A204.1 (cell line): Measurements from ENCODE around the gene PHF20.
"Not testable (repeated sequence)": the region's sequence is repeated elsewhere in the genome, so short reads cannot be mapped to it uniquely, and the experiment has no call there.

Experiments
- FAIRE-seq: peaks from 2 replicates; lab custom pipeline; 2012; peaks lifted over from hg19 to GRCh38; lab: Jason Lieb, UNC

The PHF20 gene

DNA sequence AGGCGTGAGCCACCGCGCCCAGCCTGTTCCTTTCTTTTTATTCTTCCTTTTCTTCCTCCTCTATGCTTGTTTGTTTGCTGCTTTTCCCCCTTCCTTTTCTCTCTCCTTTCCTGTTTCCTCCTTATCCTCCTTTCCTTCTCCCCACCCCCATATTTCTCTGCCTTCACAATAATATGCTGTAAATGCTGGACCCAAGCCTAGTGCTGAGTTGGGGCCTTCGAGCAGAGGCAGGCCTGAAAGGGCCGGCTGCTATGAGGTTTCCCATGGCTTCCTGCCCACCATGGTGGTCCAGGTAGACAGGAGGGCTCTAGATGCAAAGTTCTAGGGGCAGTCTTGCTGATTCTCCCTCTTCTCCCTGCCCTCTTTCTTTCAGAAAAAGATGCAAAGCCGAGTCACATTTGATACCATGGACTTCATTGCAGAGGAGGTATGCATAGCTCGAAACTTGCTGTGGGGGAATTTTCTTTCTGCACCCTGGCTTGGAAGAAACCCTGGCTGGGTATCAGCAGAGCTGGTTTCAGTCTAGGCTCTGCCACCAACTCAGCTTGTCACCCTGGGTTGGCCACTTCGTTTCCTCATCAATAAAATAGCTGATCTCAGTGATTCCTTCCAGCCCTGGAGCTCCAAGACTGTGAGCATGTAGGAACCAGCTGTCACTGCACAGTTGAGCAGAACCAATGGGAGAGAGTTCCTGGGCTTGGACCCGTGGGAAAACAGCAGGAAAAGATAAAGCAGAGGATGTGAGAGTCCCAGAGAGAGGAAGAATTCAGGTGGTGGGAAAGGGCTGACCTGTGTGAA is 204.0 kb downstream of the PHF20 start:
- no peak for FAIRE-seq

DNA sequence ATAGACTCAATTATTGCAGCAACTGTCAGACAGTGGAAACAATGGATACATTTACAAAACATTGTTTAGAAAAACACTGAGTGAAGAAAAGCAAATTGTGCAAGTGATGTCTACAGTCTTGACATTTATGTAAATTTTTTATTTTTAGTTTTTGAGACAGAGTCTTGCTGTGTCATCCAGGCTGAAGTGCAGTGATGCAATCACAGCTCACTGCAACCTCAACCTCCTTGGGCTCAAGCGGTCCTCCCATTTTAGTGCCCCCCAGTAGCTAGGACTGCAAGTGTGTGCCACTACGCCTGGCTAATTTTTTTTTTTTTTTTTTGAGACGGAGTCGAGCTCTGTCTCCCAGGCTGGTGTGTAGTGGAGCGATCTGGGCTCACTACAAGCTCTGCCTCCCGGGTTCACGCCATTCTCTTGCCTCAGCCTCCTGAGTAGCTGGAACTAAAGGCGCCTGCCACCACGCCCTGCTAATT is 206.3 kb downstream of the PHF20 start:
- no peak for FAIRE-seq

DNA sequence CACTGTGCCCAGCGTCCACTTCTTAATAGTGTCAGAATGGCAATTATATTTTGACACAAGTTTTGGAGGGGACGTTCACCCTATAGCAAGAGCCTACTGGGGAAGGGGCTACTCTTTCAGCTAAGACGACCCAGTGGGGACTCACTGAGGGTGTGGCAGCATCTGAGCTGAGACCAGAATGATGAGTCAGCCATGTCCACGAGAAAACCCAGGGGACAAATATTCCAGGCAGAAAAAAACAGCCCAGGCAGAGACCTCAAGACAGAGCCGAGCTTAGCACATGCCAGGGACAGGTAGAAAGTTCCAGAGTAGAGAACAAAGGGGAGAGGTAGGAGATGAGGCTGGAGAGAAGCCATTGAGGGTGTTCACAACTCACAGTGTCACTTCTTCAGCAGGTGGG is 207.7 kb downstream of the PHF20 start:
- no peak for FAIRE-seq

DNA sequence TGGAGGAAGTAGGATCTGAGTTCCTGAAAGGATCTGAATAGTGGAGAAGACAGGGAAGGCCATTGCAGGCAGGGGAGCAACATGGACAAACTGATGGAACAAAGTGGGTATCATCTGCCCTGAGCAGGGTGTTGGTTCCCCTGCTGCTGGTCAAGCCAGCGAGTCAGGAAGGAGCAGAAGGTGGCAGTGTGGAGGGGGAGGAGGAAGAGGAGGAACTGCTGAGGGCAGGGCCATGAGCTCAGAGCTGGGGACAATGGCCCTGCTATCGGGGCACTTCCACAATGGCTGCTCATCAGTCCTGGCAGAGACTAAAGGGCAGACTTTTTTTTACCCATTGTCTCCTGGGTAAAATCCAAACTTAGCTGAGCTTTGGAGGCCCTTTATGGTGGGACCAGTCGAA is 210.2 kb downstream of the PHF20 start:
- no peak for FAIRE-seq

DNA sequence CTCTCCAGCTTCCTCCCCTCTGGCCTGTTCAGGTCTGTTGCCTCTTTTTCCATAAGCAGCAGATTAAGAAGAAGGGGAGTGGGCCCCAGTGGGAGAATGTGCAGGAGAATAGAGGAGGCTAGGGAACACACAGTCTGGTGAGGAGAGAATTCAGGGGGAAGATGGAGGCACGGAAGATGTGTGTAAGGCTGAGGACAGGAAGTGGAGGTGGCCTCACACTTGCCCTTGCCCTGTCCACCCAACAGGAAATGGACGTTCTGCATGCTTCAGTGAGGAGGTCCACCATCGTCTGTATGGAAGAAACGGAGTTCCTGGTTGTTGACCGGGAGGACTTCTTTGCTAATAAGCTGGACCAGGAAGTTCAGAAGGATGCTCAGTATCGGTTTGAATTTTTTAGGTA is 212.6 kb downstream of the PHF20 start:
- FAIRE-seq = no peak

DNA sequence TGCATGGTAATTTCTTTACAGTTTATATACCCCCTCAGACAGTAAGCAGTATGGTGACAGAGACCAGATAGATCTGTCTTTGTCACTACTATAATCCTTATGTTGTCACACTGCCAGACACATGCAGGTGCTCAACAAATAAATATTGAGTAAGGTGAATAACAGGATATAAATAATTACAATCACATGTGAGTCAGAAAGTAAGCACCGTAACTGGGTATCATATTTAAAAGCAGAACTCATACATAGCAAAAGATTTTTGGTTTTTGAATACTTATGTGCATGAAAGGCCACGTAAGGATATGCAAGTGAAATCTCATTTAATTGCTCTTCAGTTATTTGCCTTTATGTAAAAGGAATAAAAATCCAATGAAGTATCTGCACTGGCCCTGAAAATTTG is 214.0 kb downstream of the PHF20 start:
- no peak for FAIRE-seq

DNA sequence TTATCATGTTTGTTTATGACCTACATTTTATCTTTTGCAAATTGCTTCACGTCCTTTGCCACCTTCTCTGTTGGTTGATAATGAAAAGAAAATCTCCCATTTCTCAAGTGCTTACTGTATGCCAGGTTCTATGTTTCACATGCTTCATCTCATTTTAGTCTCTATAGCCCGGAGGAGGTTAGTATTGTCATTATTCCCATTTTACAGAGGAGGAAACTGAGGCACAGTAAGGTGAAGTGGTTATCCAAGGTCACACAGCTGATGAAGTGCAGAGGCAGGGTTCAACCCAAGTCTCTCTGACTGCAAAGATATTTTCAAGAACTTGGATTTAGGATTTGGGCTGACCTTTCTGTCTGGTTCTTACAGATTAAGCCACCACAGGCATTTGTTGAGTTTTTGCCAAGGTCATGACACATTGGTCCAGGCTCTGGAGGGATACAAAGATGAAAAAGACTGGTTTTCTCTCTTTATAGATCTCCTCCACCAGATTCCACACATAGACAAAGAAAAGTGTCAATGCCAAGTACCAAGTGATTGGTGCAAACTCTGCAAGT is 217.2 kb downstream of the PHF20 start:
- no peak for FAIRE-seq

DNA sequence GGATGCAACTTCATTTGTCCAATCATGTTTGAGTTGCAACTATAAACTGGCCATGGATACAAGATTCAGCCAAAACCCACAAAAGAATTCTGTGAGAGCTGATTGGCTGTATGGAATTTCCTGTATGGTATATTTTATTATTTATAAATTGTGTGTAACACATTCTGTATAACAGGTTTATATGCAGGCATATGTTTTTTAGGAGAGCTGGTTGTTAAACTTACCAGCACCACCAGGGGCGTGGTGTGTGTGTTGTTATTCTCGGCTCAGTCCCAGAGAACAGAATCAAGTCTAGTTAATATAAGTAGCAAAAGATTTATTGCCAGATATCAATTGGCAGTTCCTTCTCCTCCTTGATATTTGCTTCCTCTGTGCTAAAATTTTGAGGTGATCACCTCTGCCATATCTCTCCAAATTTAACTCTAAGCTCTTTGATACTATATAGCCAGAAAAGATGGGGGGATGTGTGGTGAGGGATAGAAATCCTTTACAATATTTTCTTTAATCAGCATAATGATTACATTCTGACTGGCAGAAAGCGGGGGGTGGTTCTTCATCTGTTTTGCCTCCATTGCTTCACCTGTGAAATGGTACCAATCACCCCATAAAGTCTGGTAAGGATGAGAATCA is 219.4 kb downstream of the PHF20 start:
- peak; percentile 49 for FAIRE-seq

DNA sequence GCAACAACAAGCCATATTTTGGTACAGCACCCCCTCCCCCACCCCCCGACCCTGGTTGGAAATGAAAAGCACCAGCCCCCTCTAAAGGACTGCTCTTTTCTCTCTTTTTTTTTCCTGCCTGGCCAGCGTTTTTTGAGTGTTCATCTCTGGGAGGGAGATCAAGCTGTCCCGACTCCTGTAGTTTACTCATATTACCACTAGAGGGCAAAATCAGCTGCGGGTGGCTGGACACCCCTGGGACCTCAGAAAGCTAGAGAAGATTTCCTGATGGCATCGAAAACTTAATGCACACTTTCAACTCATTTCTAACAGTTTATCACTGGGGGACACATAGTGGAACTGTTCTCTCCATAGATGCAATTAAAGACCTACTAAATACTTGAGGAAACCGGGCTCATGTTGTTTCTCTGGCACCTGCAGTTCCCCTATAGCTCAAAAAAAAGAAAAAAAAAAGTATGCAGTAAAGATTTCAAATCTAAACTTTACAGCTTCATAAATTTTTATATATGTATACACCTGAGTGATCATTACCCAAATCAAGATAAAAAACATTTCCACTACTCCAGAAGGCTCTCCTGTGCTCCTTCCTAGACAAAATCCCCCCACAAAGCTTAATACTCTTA is 221.0 kb downstream of the PHF20 start:
- FAIRE-seq = peak; percentile 39

DNA sequence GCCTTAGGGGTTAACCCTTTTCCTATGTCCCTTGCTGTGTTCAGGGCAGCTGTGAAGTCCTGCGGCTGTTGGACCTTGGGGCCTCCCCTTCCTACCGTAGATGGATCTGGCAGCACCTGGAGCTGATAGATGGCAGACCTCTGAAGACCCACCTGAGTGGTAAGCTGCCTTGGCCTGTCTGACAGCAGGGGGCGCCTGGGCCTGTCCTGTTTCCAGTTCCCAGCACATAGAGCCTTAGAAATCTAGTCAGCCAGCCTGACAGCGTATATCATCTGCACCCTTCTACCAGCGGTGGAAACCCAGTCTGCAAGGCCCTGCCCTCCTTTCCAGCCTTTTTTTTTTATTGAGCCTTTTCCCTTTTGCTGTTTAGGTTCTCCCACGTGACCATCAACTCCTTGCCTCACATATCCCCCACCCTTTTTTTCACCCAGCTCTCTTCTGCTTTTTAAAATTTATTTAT is 223.2 kb downstream of the PHF20 start:
- no peak for FAIRE-seq

DNA sequence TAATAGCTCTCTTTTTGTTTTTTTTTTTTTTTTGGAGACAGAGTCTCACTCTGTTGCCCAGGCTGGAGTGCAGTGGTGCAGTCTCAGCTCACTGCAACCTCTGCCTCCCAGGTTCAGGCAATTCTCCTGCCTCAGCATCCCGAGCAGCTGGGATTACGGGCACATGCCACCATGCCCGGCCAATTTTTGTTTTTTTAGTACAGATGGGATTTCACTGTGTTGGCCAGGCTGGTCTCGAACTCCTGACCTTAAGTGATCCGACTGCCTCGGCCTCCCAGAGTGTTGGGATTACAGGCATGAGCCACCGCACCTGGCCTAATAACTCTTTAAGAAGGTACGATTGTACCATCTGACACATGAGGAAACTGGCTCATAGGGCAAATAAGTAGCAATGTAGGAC is 224.7 kb downstream of the PHF20 start:
- not testable (repeated sequence) for FAIRE-seq
